K562 (cell line): ENCODE data around the gene SLC31A2.

Experiments used
- EZH2 ChIP-seq: IDR thresholded peaks from 2 replicates; pipeline ENCODE4 v1.6.1; 2012; ENCODE audit warnings: low read depth, mild to moderate bottlenecking, inconsistent platforms, low read length, borderline replicate concordance
- FOS ChIP-seq: IDR thresholded peaks from 3 replicates; pipeline ENCODE4 v1.6.1; 2011; ENCODE audit not compliant: insufficient read length; ENCODE audit errors: extremely low read depth
- FOXK1 ChIP-seq: sonication (generic); formaldehyde crosslinking; IDR thresholded peaks from 2 replicates; pipeline ENCODE4 v1.8.0; 2022; ENCODE audit warnings: missing genetic modification reagents, mild to moderate bottlenecking, borderline replicate concordance
- MBD2 ChIP-seq: sonication (generic); IDR thresholded peaks from 2 replicates; pipeline ENCODE4 v1.6.1; 2016; ENCODE audit warnings: low read depth, borderline replicate concordance
- NCOA4 ChIP-seq: fragments of 450-650 bp; IDR thresholded peaks from 2 replicates; pipeline ENCODE4 v1.6.1; 2018; ENCODE audit warnings: mild to moderate bottlenecking; ENCODE audit not compliant: partially characterized antibody
- PHB2 ChIP-seq: fragments of 450-650 bp; IDR thresholded peaks from 2 replicates; pipeline ENCODE4 v1.6.1; 2017; ENCODE audit warnings: low read depth
- PHF20 ChIP-seq: fragments of 450-650 bp; IDR thresholded peaks from 2 replicates; pipeline ENCODE4 v1.6.1; 2018; ENCODE audit not compliant: partially characterized antibody
- POLR2AphosphoS5 ChIP-seq: IDR thresholded peaks from 2 replicates; pipeline ENCODE4 v1.6.1; 2011; ENCODE audit warnings: mild to moderate bottlenecking, low read depth, low read length, moderate library complexity; ENCODE audit not compliant: control insufficient read depth, insufficient read depth
- PTTG1 ChIP-seq: fragments of 450-650 bp; IDR thresholded peaks from 2 replicates; pipeline ENCODE4 v1.6.1; 2016; ENCODE audit warnings: low read depth, mild to moderate bottlenecking, missing genetic modification characterization, missing compliant biosample characterization
- RAD21 ChIP-seq, 2 experiments: fragments of 250-450 bp in 1 of 2; fragments of 450-650 bp in 1 of 2; sonication (Bioruptor Pico) in 1 of 2; formaldehyde crosslinking in 1 of 2; IDR thresholded peaks in 1 of 2; conservative IDR thresholded peaks in 1 of 2; 2 replicates each; pipeline versions ENCODE4 v1.4.0 to v1.8.0; 2020 to 2022; ENCODE audit warnings: mild to moderate bottlenecking in 2 of 2, moderate library complexity in 1 of 2
- RBM14 ChIP-seq: fragments of 200-400 bp; formaldehyde crosslinking; IDR thresholded peaks from 2 replicates; pipeline ENCODE4 v1.6.1; 2018; ENCODE audit warnings: low read depth, mild to moderate bottlenecking, low read length, moderate library complexity, borderline replicate concordance; ENCODE audit not compliant: insufficient read depth
- SMAD4 ChIP-seq: fragments of 250-450 bp; sonication (Bioruptor Pico); conservative IDR thresholded peaks from 2 replicates; pipeline ENCODE4 v1.8.0; 2021; ENCODE audit warnings: inconsistent platforms, mild to moderate bottlenecking, moderate library complexity
- TAF1 ChIP-seq: IDR thresholded peaks from 2 replicates; pipeline ENCODE4 v1.6.1; 2011; ENCODE audit warnings: mild to moderate bottlenecking, low read length, moderate library complexity; ENCODE audit not compliant: insufficient read depth, control insufficient read depth, severe bottlenecking; ENCODE audit errors: extremely low read depth
- XRCC3 ChIP-seq: fragments of 450-650 bp; IDR thresholded peaks from 2 replicates; pipeline ENCODE4 v1.6.1; 2017; ENCODE audit warnings: mild to moderate bottlenecking, moderate library complexity

DNA sequence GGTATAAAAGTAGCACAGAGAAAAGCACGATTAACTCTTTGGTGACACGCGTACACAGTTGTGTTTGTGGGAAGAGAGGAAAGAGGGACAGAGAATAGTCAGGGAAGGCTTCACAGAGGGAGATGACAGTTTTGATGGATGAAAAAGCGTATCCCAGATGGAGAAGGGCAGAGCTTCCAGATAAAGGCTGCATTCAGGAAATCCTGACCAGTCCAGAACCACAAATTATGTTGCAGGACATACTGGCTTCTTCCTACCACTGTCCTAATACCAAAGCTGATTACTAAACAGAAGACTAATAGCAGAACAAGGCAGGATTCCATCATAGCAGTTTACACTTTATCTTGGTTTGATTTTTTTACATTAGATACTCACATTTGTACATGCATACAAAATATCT, 34.5 kb downstream of the SLC31A2 start:
- TF ChIP-seq EZH2 (no peak), TAF1 (no peak), MBD2 (no peak), RBM14 (no peak), RAD21 (CRISPR knock-in tag; conservative IDR thresholded peaks at IDR 0.05 in 1 of 2, IDR thresholded peaks at IDR 0.05 in 1 of 2) (no peak), NCOA4 (no peak), SMAD4 (no peak), PTTG1 (tag) (no peak), XRCC3 (no peak), PHB2 (no peak), FOXK1 (CRISPR knock-in tag) (no peak), PHF20 (no peak), FOS (no peak), POLR2AphosphoS5 (no peak)
